Measurements from ENCODE around the gene ZNF385B.

The ZNF385B gene

DNA sequence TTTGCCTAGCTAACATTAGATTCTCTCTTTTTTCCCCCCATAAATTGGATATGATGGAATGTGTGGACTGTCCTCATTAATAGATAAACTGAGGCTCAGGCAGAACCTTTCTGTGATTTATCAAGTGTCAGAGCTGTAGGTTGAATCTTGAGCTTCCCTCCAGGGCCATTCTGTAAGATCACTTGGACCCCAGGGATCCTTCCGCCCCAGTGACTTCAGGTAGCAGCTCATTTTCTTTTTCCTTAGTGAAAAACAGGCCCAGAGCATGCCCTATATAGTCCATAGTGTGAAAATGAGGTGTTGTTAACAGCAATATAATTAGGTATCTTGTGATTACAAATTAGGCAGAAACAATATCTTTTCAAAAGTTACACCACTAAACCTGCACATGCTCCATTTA, 269.7 kb downstream of the ZNF385B start:
- no peak overlapping the region for H3K4me3 ChIP-seq (replicated peaks; ENCODE audit: low read depth, low read length)
- no peaks in the 10 kb centered on the region for H3K27me3 ChIP-seq (replicated peaks; ENCODE audit: control insufficient read depth, insufficient read depth, low read length)
- TF ChIP-seq, protein P1, sequence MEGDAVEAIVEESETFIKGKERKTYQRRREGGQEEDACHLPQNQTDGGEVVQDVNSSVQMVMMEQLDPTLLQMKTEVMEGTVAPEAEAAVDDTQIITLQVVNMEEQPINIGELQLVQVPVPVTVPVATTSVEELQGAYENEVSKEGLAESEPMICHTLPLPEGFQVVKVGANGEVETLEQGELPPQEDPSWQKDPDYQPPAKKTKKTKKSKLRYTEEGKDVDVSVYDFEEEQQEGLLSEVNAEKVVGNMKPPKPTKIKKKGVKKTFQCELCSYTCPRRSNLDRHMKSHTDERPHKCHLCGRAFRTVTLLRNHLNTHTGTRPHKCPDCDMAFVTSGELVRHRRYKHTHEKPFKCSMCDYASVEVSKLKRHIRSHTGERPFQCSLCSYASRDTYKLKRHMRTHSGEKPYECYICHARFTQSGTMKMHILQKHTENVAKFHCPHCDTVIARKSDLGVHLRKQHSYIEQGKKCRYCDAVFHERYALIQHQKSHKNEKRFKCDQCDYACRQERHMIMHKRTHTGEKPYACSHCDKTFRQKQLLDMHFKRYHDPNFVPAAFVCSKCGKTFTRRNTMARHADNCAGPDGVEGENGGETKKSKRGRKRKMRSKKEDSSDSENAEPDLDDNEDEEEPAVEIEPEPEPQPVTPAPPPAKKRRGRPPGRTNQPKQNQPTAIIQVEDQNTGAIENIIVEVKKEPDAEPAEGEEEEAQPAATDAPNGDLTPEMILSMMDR (IDR thresholded peaks at IDR 0.05; ENCODE audit: insufficient read depth, low read length, poor library complexity, severe bottlenecking), result no peak
- no peaks in the 10 kb centered on the region for H3K36me3 ChIP-seq (ENCODE audit: control insufficient read depth, insufficient read depth, low read length)
- DNase-seq (ENCODE audit: extremely low read depth, insufficient read length), result no peak

DNA sequence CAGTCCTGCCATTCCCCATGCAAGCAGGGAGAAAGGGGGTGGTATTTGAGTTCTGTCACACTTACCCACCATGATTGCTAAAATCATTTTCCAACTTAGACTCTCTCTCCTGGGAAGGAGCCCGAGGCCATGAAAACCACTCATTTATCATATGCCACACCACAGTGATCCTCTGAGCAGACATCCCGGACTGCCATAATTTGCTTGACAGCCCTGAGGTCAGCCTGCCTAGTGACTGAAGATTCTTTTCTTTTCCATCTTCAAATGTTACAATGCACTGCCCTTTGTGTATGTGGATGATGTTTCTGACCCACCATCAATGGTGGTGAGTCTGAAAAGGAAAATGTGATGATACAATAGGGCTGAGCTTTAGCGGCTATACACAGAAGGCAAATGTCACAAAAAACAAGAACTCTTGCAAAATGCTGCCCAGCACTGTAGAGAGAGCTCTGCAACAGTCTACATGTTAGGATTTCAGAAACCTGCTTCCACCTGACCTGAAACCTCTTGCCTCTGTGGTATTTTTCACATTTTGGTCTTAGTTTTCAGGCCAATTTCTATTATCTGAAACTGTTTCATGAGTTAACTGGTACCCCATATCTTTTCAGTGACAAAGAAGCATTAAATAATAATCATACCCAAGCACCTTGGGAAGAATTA, 272.8 kb downstream of the ZNF385B start:
- H3K36me3 ChIP-seq (ENCODE audit: control insufficient read depth, insufficient read depth, low read length), result no peaks in the 10 kb centered on the region
- H3K27me3 ChIP-seq (replicated peaks; ENCODE audit: control insufficient read depth, insufficient read depth, low read length), result no peaks in the 10 kb centered on the region
- DNase-seq (ENCODE audit: extremely low read depth, insufficient read length), result no peak
- TF ChIP-seq, protein P1 (IDR thresholded peaks at IDR 0.05; ENCODE audit: insufficient read depth, low read length, poor library complexity, severe bottlenecking), result no peak
- H3K4me3 ChIP-seq (replicated peaks; ENCODE audit: low read depth, low read length), result no peak overlapping the region

DNA sequence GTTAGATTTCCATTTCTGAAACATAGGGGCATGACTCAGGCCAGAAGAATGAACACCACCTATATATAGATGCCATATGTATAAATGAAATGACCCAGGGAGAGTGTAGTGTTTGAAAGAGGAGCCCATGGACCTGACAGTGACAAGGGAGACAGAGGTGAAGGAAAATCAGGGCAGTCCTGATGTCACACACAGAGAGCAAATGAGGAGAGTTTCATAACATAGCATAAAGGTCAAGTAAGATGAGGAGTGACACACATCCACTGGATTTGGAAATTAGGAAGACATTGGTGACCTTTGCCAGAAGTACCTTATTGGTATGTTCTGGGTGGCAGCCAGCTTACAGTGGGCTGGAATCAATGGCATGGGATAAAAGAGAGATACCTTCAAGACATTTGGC, 276.7 kb downstream of the ZNF385B start:
- DNase-seq (ENCODE audit: extremely low read depth, insufficient read length), result no peak
- Histone ChIP-seq H3K27me3 (replicated peaks; ENCODE audit: control insufficient read depth, insufficient read depth, low read length) (no peaks in the 10 kb centered on the region), H3K36me3 (ENCODE audit: control insufficient read depth, insufficient read depth, low read length) (no peaks in the 10 kb centered on the region), H3K4me3 (replicated peaks; ENCODE audit: low read depth, low read length) (no peak overlapping the region)
- TF ChIP-seq, protein P1 (IDR thresholded peaks at IDR 0.05; ENCODE audit: insufficient read depth, low read length, poor library complexity, severe bottlenecking), result no peak

DNA sequence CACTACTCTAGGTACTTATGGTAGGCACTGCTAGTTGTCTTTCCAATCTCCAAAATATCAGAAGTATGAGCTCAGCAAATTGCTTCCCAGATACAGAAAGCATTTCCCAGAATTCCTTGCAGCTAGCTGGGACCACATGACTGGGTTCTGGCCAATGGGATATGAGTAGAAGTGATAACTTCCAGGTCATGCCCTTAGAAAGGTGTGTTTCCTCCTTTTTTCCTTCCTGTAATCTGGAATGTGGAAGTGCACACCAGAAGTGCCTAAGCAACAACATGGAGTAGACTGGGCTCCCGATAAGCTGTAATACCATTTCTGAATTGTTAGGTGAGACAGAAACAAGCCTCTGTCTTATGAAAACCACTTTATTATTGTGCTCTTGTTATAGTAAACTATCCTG, 279.8 kb downstream of the ZNF385B start:
- TF ChIP-seq, protein P1 (IDR thresholded peaks at IDR 0.05; ENCODE audit: insufficient read depth, low read length, poor library complexity, severe bottlenecking), result no peak
- no peaks in the 10 kb centered on the region for H3K36me3 ChIP-seq (ENCODE audit: control insufficient read depth, insufficient read depth, low read length)

DNA sequence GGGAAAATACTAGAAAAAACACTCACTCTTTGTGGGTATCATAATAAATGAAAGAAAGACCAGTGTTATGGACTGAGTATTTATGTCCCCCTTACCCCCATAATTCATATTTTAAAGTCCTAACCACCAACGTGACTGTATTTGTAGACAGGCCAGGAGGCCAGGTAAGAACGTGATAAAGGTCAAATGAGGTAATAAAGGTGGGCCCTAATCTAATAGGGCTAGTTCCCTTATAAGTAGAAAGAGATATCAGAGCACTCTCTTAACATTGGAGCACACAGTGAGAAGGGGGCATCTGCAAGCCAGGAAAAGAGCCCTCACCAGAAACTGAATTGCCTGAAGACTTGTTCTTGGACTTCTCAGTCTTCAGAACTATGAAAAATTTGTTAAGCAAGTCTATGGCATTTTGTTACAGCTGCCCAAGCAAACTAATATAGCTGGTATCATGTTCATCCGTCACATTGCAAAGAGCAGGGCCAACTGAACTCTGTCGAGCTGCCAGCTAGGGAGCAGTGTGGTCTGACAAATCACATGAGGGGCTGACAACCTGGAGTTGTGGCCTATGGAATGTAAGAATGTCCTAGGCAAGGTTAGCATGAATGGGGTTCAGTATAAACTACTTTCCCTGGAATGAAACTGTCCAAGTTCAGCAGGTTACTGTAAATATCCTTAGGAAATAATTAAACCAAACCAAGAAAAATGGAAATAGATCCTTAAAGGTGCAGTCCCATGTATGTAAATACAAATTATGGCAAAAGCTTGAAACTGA, 280.9 kb downstream of the ZNF385B start:
- no peak for DNase-seq (ENCODE audit: extremely low read depth, insufficient read length)
- H3K36me3 ChIP-seq (ENCODE audit: control insufficient read depth, insufficient read depth, low read length), result no peaks in the 10 kb centered on the region

More for the DNA sequence above, 279.8 kb downstream of the ZNF385B start:
- DNase-seq (ENCODE audit: extremely low read depth, insufficient read length), result no peak
- Histone ChIP-seq H3K4me3 (replicated peaks; ENCODE audit: low read depth, low read length) (no peak overlapping the region), H3K27me3 (replicated peaks; ENCODE audit: control insufficient read depth, insufficient read depth, low read length) (no peaks in the 10 kb centered on the region)

More for the DNA sequence above, 280.9 kb downstream of the ZNF385B start:
- Histone ChIP-seq H3K27me3 (replicated peaks; ENCODE audit: control insufficient read depth, insufficient read depth, low read length) (no peaks in the 10 kb centered on the region), H3K4me3 (replicated peaks; ENCODE audit: low read depth, low read length) (no peak overlapping the region)
- TF ChIP-seq, protein P1 (IDR thresholded peaks at IDR 0.05; ENCODE audit: insufficient read depth, low read length, poor library complexity, severe bottlenecking), result no peak
